HEK293 (cell line): Measurements from ENCODE around the gene SERTAD1.

Source experiments
- CTCF ChIA-PET: fragments of 350-600 bp; formaldehyde crosslinking; extraction: SDS; loops from one replicate; lab custom pipeline; 2021; ENCODE audit warnings: antibody characterized with exemption; lab: Yijun Ruan, JAX
- POLR2A ChIA-PET: fragments of 300-600 bp; formaldehyde crosslinking; extraction: SDS; loops from one replicate; lab custom pipeline; 2020; ENCODE audit warnings: antibody characterized with exemption, inconsistent platforms; lab: Yijun Ruan, JAX
- H3K27ac ChIP-seq: fragments of 200-500 bp; sonication (Bioruptor generic); 2 replicates; pipeline ENCODE4 v1.5.1; 2014; ENCODE audit warnings: low read depth, low read length, control low read depth, inconsistent platforms; ENCODE audit errors: extremely low read depth
- H3K36me3 ChIP-seq, 2 experiments: fragments of 200-500 bp in 1 of 2; sonication (Bioruptor generic) in 1 of 2; 1 replicate in 1 of 2; 2 replicates in 1 of 2; pipeline ENCODE4 v1.5.1; 2014 to 2017; ENCODE audit warnings: inconsistent platforms in 2 of 2, low read length in 2 of 2; ENCODE audit not compliant: control insufficient read depth in 2 of 2, insufficient read depth in 1 of 2
- H3K4me1 ChIP-seq: fragments of 200-500 bp; sonication (Bioruptor generic); 2 replicates; pipeline ENCODE4 v1.5.1; 2014; ENCODE audit warnings: mild to moderate bottlenecking, low read length, inconsistent platforms; ENCODE audit not compliant: control insufficient read depth, insufficient read depth
- H3K4me3 ChIP-seq: 2 replicates; pipeline ENCODE4 v1.5.1; 2011; ENCODE audit warnings: low read depth, mild to moderate bottlenecking, control low read depth, low read length, moderate library complexity
- H3K9me3 ChIP-seq: fragments of 200-500 bp; sonication (Bioruptor generic); 2 replicates; pipeline ENCODE4 v1.5.1; 2014; ENCODE audit warnings: low read depth, low read length, inconsistent platforms; ENCODE audit not compliant: control insufficient read depth, insufficient read depth
- BCL11B ChIP-seq: fragments of 450-650 bp; formaldehyde crosslinking; IDR thresholded peaks from 2 replicates; pipeline ENCODE4 v1.5.1; 2016; ENCODE audit warnings: low read depth, missing biosample characterization, missing genetic modification characterization
- GLIS2 ChIP-seq: fragments of 450-650 bp; formaldehyde crosslinking; IDR thresholded peaks from 2 replicates; pipeline ENCODE4 v1.5.1; 2016; ENCODE audit warnings: missing biosample characterization, missing genetic modification characterization
- SP2 ChIP-seq: fragments of 450-650 bp; formaldehyde crosslinking; IDR thresholded peaks from 2 replicates; pipeline ENCODE4 v1.5.1; 2016; ENCODE audit warnings: missing biosample characterization, missing genetic modification characterization
- ZNF23 ChIP-seq: fragments of 450-650 bp; formaldehyde crosslinking; IDR thresholded peaks from 2 replicates; pipeline ENCODE4 v1.5.1; 2016; ENCODE audit warnings: missing biosample characterization, missing genetic modification characterization, borderline replicate concordance
- ZNF311 ChIP-seq: fragments of 450-650 bp; formaldehyde crosslinking; IDR thresholded peaks from 2 replicates; pipeline ENCODE4 v1.5.1; 2017; ENCODE audit warnings: missing biosample characterization, missing genetic modification characterization, borderline replicate concordance
- ZNF341 ChIP-seq: fragments of 450-650 bp; formaldehyde crosslinking; IDR thresholded peaks from 2 replicates; pipeline ENCODE4; 2016; ENCODE audit warnings: low read depth, missing biosample characterization, missing genetic modification characterization
- ZNF391 ChIP-seq: fragments of 450-650 bp; formaldehyde crosslinking; IDR thresholded peaks from 2 replicates; pipeline ENCODE4 v1.5.1; 2016; ENCODE audit warnings: low read depth, missing biosample characterization, missing genetic modification characterization, borderline replicate concordance
- ZNF416 ChIP-seq: fragments of 450-650 bp; formaldehyde crosslinking; IDR thresholded peaks from 2 replicates; pipeline ENCODE4 v1.5.1; 2016; ENCODE audit warnings: missing biosample characterization, missing genetic modification characterization
- ZNF548 ChIP-seq: fragments of 450-650 bp; formaldehyde crosslinking; IDR thresholded peaks from 2 replicates; pipeline ENCODE4 v1.5.1; 2016; ENCODE audit warnings: missing biosample characterization, missing genetic modification characterization
- ZNF560 ChIP-seq: fragments of 450-650 bp; formaldehyde crosslinking; IDR thresholded peaks from 2 replicates; pipeline ENCODE4 v1.5.1; 2017; ENCODE audit warnings: missing biosample characterization, missing genetic modification characterization, borderline replicate concordance
- ZNF561 ChIP-seq: fragments of 450-650 bp; IDR thresholded peaks from 2 replicates; pipeline ENCODE4 v1.5.1; 2018; ENCODE audit warnings: missing biosample characterization, missing genetic modification characterization, borderline replicate concordance
- ZNF639 ChIP-seq: fragments of 450-650 bp; formaldehyde crosslinking; IDR thresholded peaks from 2 replicates; pipeline ENCODE4 v1.5.1; 2016; ENCODE audit warnings: missing biosample characterization, missing genetic modification characterization
- ZNF660 ChIP-seq: fragments of 450-650 bp; IDR thresholded peaks from 2 replicates; pipeline ENCODE4 v1.5.1; 2018; ENCODE audit warnings: missing biosample characterization, mild to moderate bottlenecking, missing genetic modification characterization
- ZXDB ChIP-seq: fragments of 450-650 bp; formaldehyde crosslinking; IDR thresholded peaks from 2 replicates; pipeline ENCODE4 v1.5.1; 2016; ENCODE audit warnings: missing biosample characterization, missing genetic modification characterization
- TF ChIP-seq, protein P1 (sequence below): fragments of 450-650 bp; formaldehyde crosslinking; IDR thresholded peaks from 2 replicates; pipeline ENCODE4 v1.5.1; 2016; ENCODE audit warnings: missing biosample characterization, missing genetic modification characterization
- TF ChIP-seq, protein P2 (sequence below): fragments of 450-650 bp; formaldehyde crosslinking; IDR thresholded peaks from 2 replicates; pipeline ENCODE4 v1.5.1; 2017; ENCODE audit warnings: missing biosample characterization, missing genetic modification characterization
- TF ChIP-seq, protein P3 (sequence below): fragments of 450-650 bp; IDR thresholded peaks from 2 replicates; pipeline ENCODE4 v1.5.1; 2018; ENCODE audit warnings: missing biosample characterization, missing genetic modification characterization
- TF ChIP-seq, protein P4 (sequence below): fragments of 450-650 bp; formaldehyde crosslinking; conservative IDR thresholded peaks from 2 replicates; pipeline ENCODE4 v1.5.1; 2016; ENCODE audit warnings: low read depth, missing biosample characterization, missing genetic modification characterization

SERTAD1 gene

DNA sequence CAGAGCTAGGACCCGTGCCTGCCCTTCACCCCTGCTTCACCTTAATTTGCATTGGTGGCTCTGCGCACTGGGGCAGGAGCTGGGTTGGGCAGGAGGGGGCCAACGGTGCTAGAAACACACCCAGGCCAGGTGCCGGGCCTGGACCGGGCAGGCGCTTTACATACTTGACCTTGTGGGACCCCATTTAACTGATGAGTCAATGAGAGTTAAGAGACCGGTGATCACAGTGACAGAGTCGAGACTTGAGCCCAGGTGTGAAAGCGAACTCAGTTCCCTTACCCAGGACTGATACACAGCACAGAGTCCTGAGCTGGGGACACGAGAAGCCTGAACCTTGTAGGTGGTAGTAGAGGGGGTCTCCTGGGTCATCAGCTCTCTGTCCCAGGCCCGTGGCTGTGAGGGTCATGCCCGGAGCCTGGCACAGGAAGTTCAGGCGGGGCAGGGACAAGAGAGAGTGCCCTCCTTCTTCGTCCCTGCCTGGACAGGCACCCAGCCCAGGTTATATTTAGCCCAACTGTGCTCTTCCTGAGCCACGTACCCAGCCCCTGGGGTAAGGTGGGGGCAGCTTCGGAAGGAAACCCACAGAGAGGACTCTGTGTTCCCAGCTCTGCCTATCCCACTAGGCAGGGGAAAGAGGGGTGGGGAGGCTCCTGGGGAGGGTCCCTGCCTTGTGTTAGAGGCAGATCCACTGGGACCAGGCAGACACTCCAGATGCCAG is 14.5 kb downstream of the SERTAD1 start:
- Histone ChIP-seq H3K36me3 (no peaks in the 10 kb centered on the region), H3K27ac (no peak overlapping the region), H3K4me3 (no peak overlapping the region), H3K9me3 (no peaks in the 10 kb centered on the region), H3K4me1 (no peaks in the 10 kb centered on the region)
- ChIA-PET POLR2A (interaction anchor here (0.6 to 5.5 kb wide), 5 partner anchors 10 to 51 kb away, joined by 3 to 38 read pairs (median 4); partner anchors contain the start of gene SERTAD1), CTCF (interaction anchor here (0.7 to 4.4 kb wide), 4 partner anchors 9 to 53 kb away, joined by 3 to 37 read pairs (median 6); no protein-coding TSS in a partner anchor)
- no peak for TF ChIP-seq BCL11B (tag by site-specific recombination)
- TF ChIP-seq ZNF311 (tag by site-specific recombination), result no peak
- TF ChIP-seq, protein P1, sequence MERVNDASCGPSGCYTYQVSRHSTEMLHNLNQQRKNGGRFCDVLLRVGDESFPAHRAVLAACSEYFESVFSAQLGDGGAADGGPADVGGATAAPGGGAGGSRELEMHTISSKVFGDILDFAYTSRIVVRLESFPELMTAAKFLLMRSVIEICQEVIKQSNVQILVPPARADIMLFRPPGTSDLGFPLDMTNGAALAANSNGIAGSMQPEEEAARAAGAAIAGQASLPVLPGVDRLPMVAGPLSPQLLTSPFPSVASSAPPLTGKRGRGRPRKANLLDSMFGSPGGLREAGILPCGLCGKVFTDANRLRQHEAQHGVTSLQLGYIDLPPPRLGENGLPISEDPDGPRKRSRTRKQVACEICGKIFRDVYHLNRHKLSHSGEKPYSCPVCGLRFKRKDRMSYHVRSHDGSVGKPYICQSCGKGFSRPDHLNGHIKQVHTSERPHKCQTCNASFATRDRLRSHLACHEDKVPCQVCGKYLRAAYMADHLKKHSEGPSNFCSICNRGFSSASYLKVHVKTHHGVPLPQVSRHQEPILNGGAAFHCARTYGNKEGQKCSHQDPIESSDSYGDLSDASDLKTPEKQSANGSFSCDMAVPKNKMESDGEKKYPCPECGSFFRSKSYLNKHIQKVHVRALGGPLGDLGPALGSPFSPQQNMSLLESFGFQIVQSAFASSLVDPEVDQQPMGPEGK (tag by site-specific recombination), result 0 out of 2 replicates have a peak, but pooled peaks have one; percentile 27
- TF ChIP-seq ZNF341 (tag by site-specific recombination), result no peak

- CTCF ChIA-PET, result interaction anchor here (0.5 to 4.4 kb wide), 4 partner anchors 11 to 111 kb away, joined by 4 to 37 read pairs (median 6); no protein-coding TSS in a partner anchor
- no peak overlapping the region for H3K4me3 ChIP-seq
Measured at GRCh38 chr19:40410030-40410389, 15.8 kb downstream of the SERTAD1 start.

More at GRCh38 chr19:40410030-40410389, 15.8 kb downstream of the SERTAD1 start:
- H3K27ac ChIP-seq, result no peak overlapping the region
- POLR2A ChIA-PET, result interaction anchor here (1.2 kb wide), 1 partner anchor 44 kb away, joined by 3 read pairs; no protein-coding TSS in a partner anchor
- TF ChIP-seq ZNF561 (tag by site-specific recombination) (no peak), ZNF639 (no peak), ZNF391 (tag by site-specific recombination) (no peak), SP2 (tag by site-specific recombination) (no peak), ZNF560 (tag by site-specific recombination) (no peak), ZNF416 (no peak), ZNF23 (tag by site-specific recombination) (no peak), ZNF548 (tag by site-specific recombination) (no peak), ZNF660 (no peak), ZXDB (tag by site-specific recombination) (no peak), GLIS2 (tag by site-specific recombination) (no peak)
- TF ChIP-seq, protein P2, sequence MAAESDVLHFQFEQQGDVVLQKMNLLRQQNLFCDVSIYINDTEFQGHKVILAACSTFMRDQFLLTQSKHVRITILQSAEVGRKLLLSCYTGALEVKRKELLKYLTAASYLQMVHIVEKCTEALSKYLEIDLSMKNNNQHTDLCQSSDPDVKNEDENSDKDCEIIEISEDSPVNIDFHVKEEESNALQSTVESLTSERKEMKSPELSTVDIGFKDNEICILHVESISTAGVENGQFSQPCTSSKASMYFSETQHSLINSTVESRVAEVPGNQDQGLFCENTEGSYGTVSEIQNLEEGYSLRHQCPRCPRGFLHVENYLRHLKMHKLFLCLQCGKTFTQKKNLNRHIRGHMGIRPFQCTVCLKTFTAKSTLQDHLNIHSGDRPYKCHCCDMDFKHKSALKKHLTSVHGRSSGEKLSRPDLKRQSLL (tag by site-specific recombination), result no peak
- TF ChIP-seq, protein P3, sequence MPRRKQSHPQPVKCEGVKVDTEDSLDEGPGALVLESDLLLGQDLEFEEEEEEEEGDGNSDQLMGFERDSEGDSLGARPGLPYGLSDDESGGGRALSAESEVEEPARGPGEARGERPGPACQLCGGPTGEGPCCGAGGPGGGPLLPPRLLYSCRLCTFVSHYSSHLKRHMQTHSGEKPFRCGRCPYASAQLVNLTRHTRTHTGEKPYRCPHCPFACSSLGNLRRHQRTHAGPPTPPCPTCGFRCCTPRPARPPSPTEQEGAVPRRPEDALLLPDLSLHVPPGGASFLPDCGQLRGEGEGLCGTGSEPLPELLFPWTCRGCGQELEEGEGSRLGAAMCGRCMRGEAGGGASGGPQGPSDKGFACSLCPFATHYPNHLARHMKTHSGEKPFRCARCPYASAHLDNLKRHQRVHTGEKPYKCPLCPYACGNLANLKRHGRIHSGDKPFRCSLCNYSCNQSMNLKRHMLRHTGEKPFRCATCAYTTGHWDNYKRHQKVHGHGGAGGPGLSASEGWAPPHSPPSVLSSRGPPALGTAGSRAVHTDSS, result no peak
- TF ChIP-seq, protein P4, sequence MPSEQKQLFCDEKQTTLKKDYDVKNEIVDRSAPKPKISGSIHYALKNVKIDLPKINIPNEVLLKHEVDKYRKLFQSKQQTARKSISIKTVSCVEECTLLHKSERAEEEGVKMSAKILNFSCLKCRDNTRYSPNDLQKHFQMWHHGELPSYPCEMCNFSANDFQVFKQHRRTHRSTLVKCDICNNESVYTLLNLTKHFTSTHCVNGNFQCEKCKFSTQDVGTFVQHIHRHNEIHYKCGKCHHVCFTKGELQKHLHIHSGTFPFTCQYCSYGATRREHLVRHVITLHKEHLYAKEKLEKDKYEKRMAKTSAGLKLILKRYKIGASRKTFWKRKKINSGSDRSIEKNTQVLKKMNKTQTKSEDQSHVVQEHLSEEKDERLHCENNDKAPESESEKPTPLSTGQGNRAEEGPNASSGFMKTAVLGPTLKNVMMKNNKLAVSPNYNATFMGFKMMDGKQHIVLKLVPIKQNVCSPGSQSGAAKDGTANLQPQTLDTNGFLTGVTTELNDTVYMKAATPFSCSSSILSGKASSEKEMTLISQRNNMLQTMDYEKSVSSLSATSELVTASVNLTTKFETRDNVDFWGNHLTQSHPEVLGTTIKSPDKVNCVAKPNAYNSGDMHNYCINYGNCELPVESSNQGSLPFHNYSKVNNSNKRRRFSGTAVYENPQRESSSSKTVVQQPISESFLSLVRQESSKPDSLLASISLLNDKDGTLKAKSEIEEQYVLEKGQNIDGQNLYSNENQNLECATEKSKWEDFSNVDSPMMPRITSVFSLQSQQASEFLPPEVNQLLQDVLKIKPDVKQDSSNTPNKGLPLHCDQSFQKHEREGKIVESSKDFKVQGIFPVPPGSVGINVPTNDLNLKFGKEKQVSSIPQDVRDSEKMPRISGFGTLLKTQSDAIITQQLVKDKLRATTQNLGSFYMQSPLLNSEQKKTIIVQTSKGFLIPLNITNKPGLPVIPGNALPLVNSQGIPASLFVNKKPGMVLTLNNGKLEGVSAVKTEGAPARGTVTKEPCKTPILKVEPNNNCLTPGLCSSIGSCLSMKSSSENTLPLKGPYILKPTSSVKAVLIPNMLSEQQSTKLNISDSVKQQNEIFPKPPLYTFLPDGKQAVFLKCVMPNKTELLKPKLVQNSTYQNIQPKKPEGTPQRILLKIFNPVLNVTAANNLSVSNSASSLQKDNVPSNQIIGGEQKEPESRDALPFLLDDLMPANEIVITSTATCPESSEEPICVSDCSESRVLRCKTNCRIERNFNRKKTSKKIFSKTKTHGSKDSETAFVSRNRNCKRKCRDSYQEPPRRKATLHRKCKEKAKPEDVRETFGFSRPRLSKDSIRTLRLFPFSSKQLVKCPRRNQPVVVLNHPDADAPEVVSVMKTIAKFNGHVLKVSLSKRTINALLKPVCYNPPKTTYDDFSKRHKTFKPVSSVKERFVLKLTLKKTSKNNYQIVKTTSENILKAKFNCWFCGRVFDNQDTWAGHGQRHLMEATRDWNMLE (tag by site-specific recombination), result no peak
- no peaks in the 10 kb centered on the region for H3K36me3 ChIP-seq
- H3K4me1 ChIP-seq, result no peaks in the 10 kb centered on the region
- H3K9me3 ChIP-seq, result no peaks in the 10 kb centered on the region
